Measurements from ENCODE around the gene PJA2.

DNA sequence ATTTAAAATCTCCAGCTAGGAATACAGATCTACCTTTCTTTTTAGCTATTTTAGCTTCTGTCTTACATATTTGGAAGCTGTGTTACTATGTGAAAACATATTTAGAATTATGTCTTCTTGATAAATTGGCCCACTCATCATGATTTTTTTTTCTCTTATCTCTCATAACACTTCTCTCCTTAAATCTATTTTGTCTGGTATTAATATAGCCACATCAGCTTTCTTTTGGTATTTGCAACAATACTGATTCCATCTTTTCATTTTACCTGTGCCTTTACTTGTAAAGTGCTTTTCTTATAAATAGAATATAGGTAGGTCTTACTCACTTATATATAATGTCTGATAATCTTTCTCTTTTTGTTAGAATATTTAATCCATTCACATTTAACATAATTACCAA lies 19.6 kb downstream of the PJA2 start:
- TF ChIP-seq MAFK (IDR thresholded peaks at IDR 0.05; ENCODE audit: low read depth, low read length), result no peak
- no peak for TF ChIP-seq CTCF (IDR thresholded peaks at IDR 0.05; ENCODE audit: control extremely low read depth in 1 of 3, insufficient read depth in 1 of 3, low read depth in 1 of 3, low read length in 3 of 3)
- TF ChIP-seq PHF8 (conservative IDR thresholded peaks at IDR 0.05; ENCODE audit: low read depth, low read length), result no peak
- no peak for TF ChIP-seq RBBP5 (IDR thresholded peaks at IDR 0.05; ENCODE audit: borderline replicate concordance, low read depth, low read length)
- TF ChIP-seq POLR2A (IDR thresholded peaks at IDR 0.05; ENCODE audit: control extremely low read depth in 1 of 2, low read depth in 2 of 2, low read length in 2 of 2), result no peak
- no peak for TF ChIP-seq MAX (IDR thresholded peaks at IDR 0.05)
- no peak for TF ChIP-seq USF2 (IDR thresholded peaks at IDR 0.05; ENCODE audit: low read length)
- TF ChIP-seq POLR2AphosphoS5 (IDR thresholded peaks at IDR 0.05; ENCODE audit: low read depth, low read length), result no peak
- TF ChIP-seq HDAC2 (IDR thresholded peaks at IDR 0.05; ENCODE audit: borderline replicate concordance in 1 of 2, low read depth in 2 of 2, low read length in 2 of 2), result no peak
- no peak for TF ChIP-seq EP300 (IDR thresholded peaks at IDR 0.05; ENCODE audit: borderline replicate concordance in 1 of 2, low read depth in 2 of 2, low read length in 2 of 2)
- no peak for TF ChIP-seq RFX5 (IDR thresholded peaks at IDR 0.05; ENCODE audit: borderline replicate concordance, low read depth, low read length)
- no peak for TF ChIP-seq SIRT6 (IDR thresholded peaks at IDR 0.05; ENCODE audit: low read length)
- no peak for TF ChIP-seq SIX5 (IDR thresholded peaks at IDR 0.05; ENCODE audit: low read depth, low read length)
- TF ChIP-seq EZH2 (IDR thresholded peaks at IDR 0.05; ENCODE audit: low read depth, low read length, severe bottlenecking), result no peak

Measured in H1 (cell line).